Suprapubic skin (tissue), 2 donors: ENCODE measurements around the gene MRPS26.

Experiments
- EP300 ChIP-seq: sonication (generic); formaldehyde crosslinking; IDR thresholded peaks from one replicate; pipeline ENCODE4 v1.6.1; 2017; ENCODE audit warnings: antibody characterized with exemption
- POLR2A ChIP-seq, 2 donors: fragments of 450-650 bp; IDR thresholded peaks; one replicate each; pipeline ENCODE4 v1.6.1; 2017; ENCODE audit warnings: antibody characterized with exemption in 2 of 2, mild to moderate bottlenecking in 2 of 2, moderate library complexity in 2 of 2

DNA sequence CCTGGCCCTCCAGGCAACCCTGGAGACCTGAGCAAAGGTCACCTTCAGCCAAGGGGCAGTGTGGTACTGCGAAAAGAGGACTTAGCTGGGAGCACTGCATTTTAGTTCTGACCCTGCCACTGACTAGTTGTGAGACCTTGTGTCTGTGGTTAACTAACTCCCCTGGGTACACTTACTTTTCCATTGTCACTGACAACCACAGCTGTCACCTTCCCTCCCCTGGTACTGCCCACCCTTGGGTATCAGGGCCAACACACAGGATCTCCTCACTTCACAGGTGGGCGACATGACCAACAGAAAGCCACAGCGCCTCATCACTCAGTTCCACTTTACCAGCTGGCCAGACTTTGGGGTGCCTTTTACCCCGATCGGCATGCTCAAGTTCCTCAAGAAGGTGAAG lies 24.1 kb upstream of the MRPS26 start:
- TF ChIP-seq POLR2A (IDR thresholded peaks at IDR 0.05) (no peak), EP300 (no peak)
